Duodenal mucosa (tissue), 2 donors: ENCODE measurements around the gene CEP63.

Experiments
- H3K27ac ChIP-seq: one replicate; pipeline ENCODE4 v1.7.0; 2013; ENCODE audit warnings: low read depth, low read length
- H3K27me3 ChIP-seq, 2 donors: one replicate each; pipeline ENCODE4 v1.7.0; 2013; ENCODE audit warnings: low read length in 2 of 2, control low read depth in 1 of 2; ENCODE audit not compliant: insufficient read depth in 2 of 2, control insufficient read depth in 1 of 2
- H3K36me3 ChIP-seq, 2 donors: one replicate each; pipeline ENCODE4 v1.7.0; 2013; ENCODE audit warnings: low read length in 2 of 2, control low read depth in 1 of 2; ENCODE audit not compliant: insufficient read depth in 2 of 2, control insufficient read depth in 1 of 2
- H3K4me1 ChIP-seq, 2 donors: one replicate each; pipeline ENCODE4 v1.7.0; 2013; ENCODE audit warnings: low read length in 2 of 2, control low read depth in 1 of 2; ENCODE audit not compliant: insufficient read depth in 2 of 2, control insufficient read depth in 1 of 2
- H3K4me3 ChIP-seq, 2 donors: one replicate each; pipeline ENCODE4 v1.7.0; 2013; ENCODE audit warnings: low read length in 2 of 2, low read depth in 1 of 2
- H3K9ac ChIP-seq, 2 donors: one replicate each; pipeline ENCODE4 v1.7.0; 2013; ENCODE audit warnings: low read length in 2 of 2, low read depth in 1 of 2
- H3K9me3 ChIP-seq, 2 donors: one replicate each; pipeline ENCODE4 v1.7.0; 2013; ENCODE audit warnings: low read length in 2 of 2, control low read depth in 1 of 2; ENCODE audit not compliant: control insufficient read depth in 1 of 2

CEP63 gene

DNA sequence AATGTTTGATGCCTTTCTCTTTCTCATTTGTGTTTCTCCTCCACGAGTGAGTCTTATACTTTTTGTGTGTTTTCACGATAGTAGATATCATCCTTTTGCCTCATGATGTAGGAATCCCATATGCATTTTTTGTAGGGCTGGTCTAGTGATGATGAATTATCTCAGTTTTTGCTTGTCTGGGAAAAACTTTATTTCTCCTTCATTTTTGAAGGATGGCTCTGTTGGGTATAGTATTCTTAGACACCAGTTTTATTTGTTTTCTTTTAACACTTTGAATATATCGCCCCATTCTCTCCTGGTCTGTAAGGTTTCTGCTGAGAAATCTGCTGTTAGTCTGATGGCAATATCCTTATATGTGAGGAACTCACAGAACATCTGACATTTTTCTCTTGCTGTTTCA lies 18.3 kb downstream of the CEP63 start:
- Histone ChIP-seq H3K9ac (no peak overlapping the region), H3K27me3 (no peaks in the 10 kb centered on the region), H3K4me1 (peaks cover 0 to 3% of the 10 kb centered on the region in 2 donors), H3K36me3 (peaks cover 0 to 2% of the 10 kb centered on the region in 2 donors), H3K9me3 (peaks cover 2 to 6% of the 10 kb centered on the region in 2 donors), H3K27ac (no peak overlapping the region), H3K4me3 (no peak overlapping the region)

DNA sequence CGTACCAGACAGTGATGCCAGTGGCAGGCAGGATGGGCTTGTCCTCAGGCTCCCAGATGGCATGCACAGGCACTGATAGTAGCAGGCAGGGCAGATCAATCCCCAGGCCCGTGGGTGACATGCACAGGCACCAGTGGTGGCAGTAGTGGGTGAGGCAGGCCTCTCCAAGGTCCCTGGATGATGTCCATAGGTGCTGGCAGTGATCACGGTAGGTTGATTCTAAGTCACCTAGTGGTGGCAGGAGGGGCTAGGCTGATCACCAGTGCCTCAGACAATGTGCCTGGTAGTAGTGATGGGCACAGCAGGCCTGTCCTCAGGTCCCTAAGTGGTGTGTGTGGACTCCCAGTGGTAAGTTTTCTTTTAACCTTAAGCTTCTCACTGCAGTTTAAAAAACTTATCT lies 19.6 kb downstream of the CEP63 start:
- Histone ChIP-seq H3K4me3 (no peak overlapping the region), H3K9me3 (peaks cover 2 to 6% of the 10 kb centered on the region in 2 donors), H3K27me3 (no peaks in the 10 kb centered on the region), H3K9ac (no peak overlapping the region), H3K36me3 (peaks cover 0 to 8% of the 10 kb centered on the region in 2 donors), H3K27ac (no peak overlapping the region), H3K4me1 (peaks cover 0 to 3% of the 10 kb centered on the region in 2 donors)

DNA sequence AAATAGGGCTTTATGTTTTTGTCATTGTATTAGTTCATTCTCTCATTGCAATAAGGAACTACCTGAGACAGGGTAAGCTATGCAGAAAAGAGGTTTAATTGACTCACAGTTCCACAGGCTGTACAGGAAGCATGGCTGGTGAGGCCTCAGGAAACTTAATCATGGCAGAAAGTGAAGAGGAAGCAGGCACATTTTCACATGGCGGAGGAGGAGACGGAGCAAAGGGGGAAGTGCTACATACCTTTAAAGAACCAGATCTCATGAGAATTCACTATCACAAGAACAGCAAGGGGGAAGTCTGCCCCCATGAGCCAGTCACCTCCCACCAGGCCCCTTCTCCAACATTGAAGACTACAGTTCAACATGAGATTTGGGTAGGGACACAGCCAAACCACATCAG lies 25.6 kb downstream of the CEP63 start:
- Histone ChIP-seq H3K4me1 (no peaks in the 10 kb centered on the region), H3K9ac (no peak overlapping the region), H3K27me3 (no peaks in the 10 kb centered on the region), H3K36me3 (peaks cover 3 to 9% of the 10 kb centered on the region in 2 donors), H3K9me3 (no peaks in the 10 kb centered on the region), H3K4me3 (no peak overlapping the region), H3K27ac (no peak overlapping the region)

DNA sequence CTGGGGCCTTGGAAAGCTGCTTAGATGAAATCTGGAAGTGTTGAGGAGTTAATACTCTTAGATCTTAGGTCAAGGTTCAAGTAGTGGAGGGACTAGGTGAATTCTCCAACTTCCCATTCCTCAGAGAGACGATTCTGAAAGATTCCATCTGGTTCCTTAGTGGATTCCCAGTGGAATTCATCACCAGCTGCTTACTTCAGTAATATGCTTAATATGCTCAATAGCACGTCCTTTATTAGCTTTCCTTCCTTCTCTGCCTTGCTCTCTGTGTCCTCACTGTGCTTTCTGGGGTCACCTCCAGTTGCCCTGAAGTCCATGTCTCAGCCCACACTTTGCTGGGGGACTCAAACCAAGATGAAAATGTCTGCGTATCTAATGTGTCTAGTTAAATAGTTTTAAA lies 31.0 kb downstream of the CEP63 start:
- Histone ChIP-seq H3K4me1 (no peaks in the 10 kb centered on the region), H3K27ac (no peak overlapping the region), H3K4me3 (no peak overlapping the region), H3K27me3 (no peaks in the 10 kb centered on the region), H3K9ac (no peak overlapping the region), H3K9me3 (no peaks in the 10 kb centered on the region), H3K36me3 (no peaks in the 10 kb centered on the region)

DNA sequence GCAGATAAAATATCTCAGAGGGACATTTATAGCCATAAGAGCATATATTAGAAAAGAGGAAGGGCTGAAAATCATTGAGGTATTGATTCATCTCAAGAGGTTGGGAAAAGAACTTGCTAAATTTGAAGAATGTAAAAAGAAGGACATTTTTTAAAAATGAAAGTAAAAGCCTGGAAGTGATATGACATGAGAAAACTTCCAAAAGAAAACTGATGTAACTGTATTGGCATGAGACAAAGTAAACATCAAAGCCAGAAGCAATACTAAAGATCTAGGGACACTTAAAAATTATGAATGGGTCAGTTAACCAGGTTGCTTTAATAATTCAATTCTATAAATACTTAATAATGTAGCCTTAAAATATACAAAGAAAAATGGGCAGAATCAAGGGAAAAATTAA lies 31.9 kb downstream of the CEP63 start:
- no peaks in the 10 kb centered on the region for H3K4me1 ChIP-seq
- H3K36me3 ChIP-seq = no peaks in the 10 kb centered on the region
- no peak overlapping the region for H3K4me3 ChIP-seq
- no peaks in the 10 kb centered on the region for H3K27me3 ChIP-seq
- peaks cover 4% of the 10 kb centered on the region in 2 donors for H3K9me3 ChIP-seq
- no peak overlapping the region for H3K9ac ChIP-seq
- H3K27ac ChIP-seq = no peak overlapping the region

DNA sequence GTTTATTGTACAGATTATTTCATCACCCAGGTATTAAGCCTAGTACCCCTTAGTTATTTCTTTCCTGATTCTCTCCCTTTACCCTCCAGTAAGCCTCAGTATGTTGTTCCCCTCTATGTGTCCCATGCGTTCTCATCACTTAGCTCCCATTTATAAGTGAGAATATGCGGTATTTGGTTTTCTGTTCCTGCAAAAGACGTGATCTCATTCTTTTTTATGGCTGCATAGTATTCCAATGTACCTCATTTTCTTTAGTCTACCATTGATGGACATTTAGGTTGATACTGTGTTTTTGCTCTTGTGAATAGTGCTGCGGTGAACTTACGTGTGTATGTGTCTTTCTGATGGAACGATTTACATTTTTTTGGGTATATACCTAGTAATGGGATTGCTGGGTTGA lies 36.7 kb downstream of the CEP63 start:
- peaks cover 22 to 33% of the 10 kb centered on the region in 2 donors for H3K9me3 ChIP-seq
- H3K9ac ChIP-seq = no peak overlapping the region
- no peaks in the 10 kb centered on the region for H3K36me3 ChIP-seq
- H3K27me3 ChIP-seq = no peaks in the 10 kb centered on the region
- no peaks in the 10 kb centered on the region for H3K4me1 ChIP-seq
- H3K27ac ChIP-seq = no peak overlapping the region
- H3K4me3 ChIP-seq = no peak overlapping the region

DNA sequence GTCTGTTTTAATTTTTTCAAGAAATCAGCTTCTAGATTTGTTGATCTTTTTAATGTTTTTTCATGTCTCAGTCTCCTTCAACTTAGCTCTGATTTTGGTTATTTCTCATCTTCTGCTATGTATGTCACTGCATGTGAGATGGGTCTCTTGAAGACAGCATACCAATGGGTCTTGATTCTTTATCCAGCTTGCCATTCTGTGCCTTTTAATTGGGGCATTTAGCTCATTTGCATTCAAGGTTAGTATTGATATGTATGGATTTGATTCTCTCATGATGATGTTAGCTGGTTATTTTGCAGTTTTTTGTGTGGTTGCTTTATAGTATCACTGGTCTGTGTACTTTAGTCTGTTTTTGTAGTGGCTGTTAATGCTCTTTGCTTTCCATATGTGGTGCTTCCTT lies 39.4 kb downstream of the CEP63 start:
- Histone ChIP-seq H3K27ac (no peak overlapping the region), H3K9me3 (peaks cover 22 to 33% of the 10 kb centered on the region in 2 donors), H3K27me3 (no peaks in the 10 kb centered on the region), H3K4me3 (no peak overlapping the region), H3K9ac (no peak overlapping the region), H3K36me3 (no peaks in the 10 kb centered on the region), H3K4me1 (no peaks in the 10 kb centered on the region)

DNA sequence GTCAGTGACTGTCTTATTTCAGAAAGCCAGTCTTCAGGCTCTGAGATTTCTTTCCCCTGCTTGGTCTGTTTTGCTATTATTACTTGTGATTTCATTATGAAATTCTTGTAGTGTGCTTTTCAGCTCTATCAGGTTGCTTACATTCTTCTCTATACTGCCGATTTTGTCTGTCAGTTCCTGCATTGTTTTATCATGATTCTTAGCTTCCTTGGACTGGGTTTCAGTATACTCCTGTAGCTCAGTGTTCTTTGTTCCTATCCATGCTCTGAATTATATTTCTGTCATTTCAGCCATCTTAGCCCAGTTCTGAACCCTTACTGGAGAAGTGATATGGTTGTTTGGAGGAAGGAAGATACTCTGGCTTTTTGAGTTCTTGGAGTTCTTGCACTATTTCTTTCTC lies 40.5 kb downstream of the CEP63 start:
- Histone ChIP-seq H3K4me3 (no peak overlapping the region), H3K9ac (no peak overlapping the region), H3K36me3 (no peaks in the 10 kb centered on the region), H3K4me1 (no peaks in the 10 kb centered on the region), H3K27ac (no peak overlapping the region), H3K9me3 (peaks cover 22 to 33% of the 10 kb centered on the region in 2 donors), H3K27me3 (no peaks in the 10 kb centered on the region)

DNA sequence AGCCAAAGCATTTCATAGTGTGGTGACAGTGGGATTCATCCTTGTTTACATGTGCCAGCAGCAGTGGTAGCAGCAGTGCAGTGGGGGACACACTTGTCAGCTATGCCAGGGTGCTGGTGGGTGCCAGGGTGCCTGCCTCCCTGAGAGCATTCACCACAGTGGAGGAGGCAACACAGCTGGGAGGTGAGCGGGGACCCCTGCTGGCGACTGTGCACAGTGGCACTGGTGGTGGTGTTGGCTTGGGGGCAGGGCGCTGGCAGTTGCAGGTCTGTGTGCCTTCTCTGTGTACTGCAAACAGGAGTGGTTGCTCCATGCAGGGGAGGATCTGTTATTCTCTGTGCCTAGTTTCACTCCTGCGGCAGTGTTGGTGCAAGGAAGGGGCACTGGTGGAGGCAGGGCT lies 41.2 kb downstream of the CEP63 start:
- no peak overlapping the region for H3K4me3 ChIP-seq
- peaks cover 22 to 33% of the 10 kb centered on the region in 2 donors for H3K9me3 ChIP-seq
- no peaks in the 10 kb centered on the region for H3K4me1 ChIP-seq
- no peak overlapping the region for H3K9ac ChIP-seq
- H3K27me3 ChIP-seq = no peaks in the 10 kb centered on the region
- no peak overlapping the region for H3K27ac ChIP-seq
- no peaks in the 10 kb centered on the region for H3K36me3 ChIP-seq

DNA sequence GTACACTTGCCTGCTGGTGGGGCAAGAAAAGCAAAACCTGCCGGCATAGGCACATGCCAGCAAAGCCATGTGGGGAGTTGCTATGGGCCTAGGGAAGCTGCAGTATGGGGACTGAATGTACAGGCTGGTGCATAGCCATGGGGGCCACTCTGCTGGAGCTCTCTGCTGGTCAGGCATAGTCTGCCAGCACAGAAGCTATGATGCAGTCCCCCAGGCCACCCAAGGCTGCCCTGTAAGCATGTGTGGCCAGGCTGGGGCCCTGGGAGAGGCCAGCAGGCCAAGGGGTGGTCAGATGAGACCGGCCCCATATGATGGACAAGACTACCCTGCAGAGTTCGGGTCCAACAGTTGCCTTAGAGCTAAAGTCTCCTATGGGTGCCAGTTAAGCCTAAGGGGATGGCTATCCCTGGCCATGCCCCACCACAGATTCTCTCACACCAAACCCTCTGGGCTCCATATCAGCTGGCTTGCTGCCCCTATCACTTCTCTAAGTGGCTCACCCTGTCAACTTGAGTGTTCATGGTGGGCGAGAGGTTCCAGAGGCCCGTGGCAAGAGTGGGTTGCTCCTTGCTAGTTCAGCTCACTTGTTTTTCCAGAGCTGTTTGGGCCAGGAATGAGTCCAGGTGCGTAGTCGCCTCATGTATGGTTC lies 41.8 kb downstream of the CEP63 start:
- Histone ChIP-seq H3K4me3 (no peak overlapping the region), H3K9ac (no peak overlapping the region)

More for the DNA sequence above, 41.8 kb downstream of the CEP63 start:
- Histone ChIP-seq H3K27me3 (no peaks in the 10 kb centered on the region), H3K9me3 (peaks cover 20 to 30% of the 10 kb centered on the region in 2 donors), H3K27ac (no peak overlapping the region), H3K36me3 (peaks cover 0 to under 1% of the 10 kb centered on the region in 2 donors), H3K4me1 (no peaks in the 10 kb centered on the region)
